ENCODE results near the gene PTPRT.

- no peak for TF ChIP-seq CTCF (IDR thresholded peaks at IDR 0.05; ENCODE audit: low read depth, low read length, missing input control)
- TF ChIP-seq RAD21 (IDR thresholded peaks at IDR 0.05), result no peak
- no peak for TF ChIP-seq REST (IDR thresholded peaks at IDR 0.05)
- TF ChIP-seq ZBTB33 (IDR thresholded peaks at IDR 0.05), result no peak
- no peak for TF ChIP-seq YY1 (IDR thresholded peaks at IDR 0.05)
- TF ChIP-seq RXRA (IDR thresholded peaks at IDR 0.05), result no peak
- no peak for TF ChIP-seq GABPA (IDR thresholded peaks at IDR 0.05 in 1 of 2, conservative IDR thresholded peaks at IDR 0.05 in 1 of 2)
- no peak for TF ChIP-seq SP1 (IDR thresholded peaks at IDR 0.05)
- TF ChIP-seq MAX (IDR thresholded peaks at IDR 0.05), result no peak
- TF ChIP-seq EGR1 (IDR thresholded peaks at IDR 0.05; ENCODE audit: low read depth in 2 of 2), result no peak
- TF ChIP-seq JUND (IDR thresholded peaks at IDR 0.05), result no peak
- no peak for TF ChIP-seq ATF3 (IDR thresholded peaks at IDR 0.05)
- no peak for TF ChIP-seq TAF1 (conservative IDR thresholded peaks at IDR 0.05)
- TF ChIP-seq NR2F2 (IDR thresholded peaks at IDR 0.05), result no peak
Observed at GRCh38 chr20:43188234-43188653, 1.5 kb downstream of the PTPRT start.

All from liver (tissue), 3 donors.